Esophagus mucosa (tissue), 1 donor: ENCODE results near the gene ZBTB20. TPM values are rescaled to one million over a fixed set of nuclear protein-coding genes. Genes with fewer than 3 reads are reported as not detected.

Experiments
- ATAC-seq: fragments of 200-7000 bp; cut with Tn5 transposase; one replicate; pipeline ENCODE4 v1.9.1; 2020
- total RNA-seq: library from RNA; stranded (reverse); gene quantifications from one replicate; pipeline ENCODE4 v1.2.4, GENCODE V29; 2023
- donor health status: DM: yes; HTN: yes; CAD: no.

ZBTB20 gene
- total RNA-seq, 1 donor from 2014 or later, result 7.3 TPM

- no peak for ATAC-seq
Measured at GRCh38 chr3:114903213-114903612, 243.9 kb downstream of the ZBTB20 start.

- no peak for ATAC-seq
Measured at GRCh38 chr3:114902691-114903101, 244.4 kb downstream of the ZBTB20 start.

GRCh38 chr3:114900908-114901307 is 246.2 kb downstream of the ZBTB20 start:
- ATAC-seq, result no peak

GRCh38 chr3:114899186-114899931 is 247.7 kb downstream of the ZBTB20 start:
- no peak for ATAC-seq

DNA sequence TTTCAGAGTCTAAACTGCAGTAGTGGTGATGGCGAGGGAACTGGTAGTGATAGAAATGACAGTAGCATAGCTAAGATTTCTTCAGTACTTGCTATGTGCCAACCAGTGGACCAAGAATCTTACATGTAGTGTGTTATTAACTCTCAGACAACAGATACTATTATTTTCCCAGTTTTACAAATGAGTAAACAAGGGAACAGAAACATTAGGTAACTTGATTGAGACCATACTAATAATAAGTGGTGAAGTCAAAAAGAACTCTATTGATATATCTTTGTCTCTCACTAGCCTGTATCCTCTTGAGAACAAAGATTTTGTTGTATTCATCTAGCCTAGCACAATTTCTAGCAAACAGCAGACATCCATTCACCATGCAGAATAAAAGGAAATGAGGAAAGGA is 250.1 kb downstream of the ZBTB20 start:
- no peak for ATAC-seq

- no peak for ATAC-seq
Measured at GRCh38 chr3:114893361-114893760, 253.7 kb downstream of the ZBTB20 start.

DNA sequence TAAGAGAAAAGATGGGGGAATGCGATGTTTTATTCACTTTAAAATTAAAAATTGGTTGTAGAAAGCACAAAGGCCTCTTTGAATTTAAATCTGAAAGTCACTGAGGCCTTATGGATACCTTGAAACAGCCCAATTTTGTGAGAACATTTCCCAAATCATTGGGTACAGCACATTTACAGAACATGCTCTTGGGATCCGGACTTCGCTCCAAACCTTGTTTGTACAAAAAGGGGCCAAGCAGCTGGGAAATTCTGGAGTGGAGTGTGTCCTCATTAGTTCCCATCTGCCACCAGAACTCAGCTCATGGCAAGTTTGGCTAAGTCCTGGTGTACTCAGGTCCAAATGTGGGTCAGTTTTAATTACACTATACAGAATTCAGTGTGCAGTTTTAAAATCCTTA is 254.2 kb downstream of the ZBTB20 start:
- ATAC-seq, result no peak

- no peak for ATAC-seq
Measured at GRCh38 chr3:114892131-114892879, 254.8 kb downstream of the ZBTB20 start.

DNA sequence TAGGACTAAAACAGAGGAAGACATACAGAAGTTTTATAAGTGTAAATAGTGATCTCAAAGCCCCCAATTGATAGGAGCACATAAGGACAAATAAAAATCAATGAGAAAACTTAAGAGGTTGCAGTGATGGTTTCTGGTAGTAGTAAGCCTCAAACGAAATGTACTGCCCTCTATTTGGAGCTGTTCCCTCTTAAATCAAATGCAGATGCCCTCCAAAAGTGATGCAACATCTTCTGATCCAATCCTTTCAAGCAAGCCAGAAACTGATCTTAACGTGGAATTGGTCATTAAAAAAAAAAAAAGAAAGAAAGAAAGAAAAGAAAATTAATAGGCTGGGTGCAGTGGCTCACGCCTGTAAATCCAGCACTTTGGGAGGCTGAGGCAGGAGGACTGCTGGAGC is 259.3 kb downstream of the ZBTB20 start:
- ATAC-seq, result no peak

GRCh38 chr3:114886905-114887304 is 260.2 kb downstream of the ZBTB20 start:
- ATAC-seq, result no peak

GRCh38 chr3:114884213-114884923 is 262.7 kb downstream of the ZBTB20 start:
- ATAC-seq, result no peak

- no peak for ATAC-seq
Measured at GRCh38 chr3:114880078-114880477, 267.0 kb downstream of the ZBTB20 start.

GRCh38 chr3:114879059-114880031 is 267.7 kb downstream of the ZBTB20 start:
- ATAC-seq, result no peak

DNA sequence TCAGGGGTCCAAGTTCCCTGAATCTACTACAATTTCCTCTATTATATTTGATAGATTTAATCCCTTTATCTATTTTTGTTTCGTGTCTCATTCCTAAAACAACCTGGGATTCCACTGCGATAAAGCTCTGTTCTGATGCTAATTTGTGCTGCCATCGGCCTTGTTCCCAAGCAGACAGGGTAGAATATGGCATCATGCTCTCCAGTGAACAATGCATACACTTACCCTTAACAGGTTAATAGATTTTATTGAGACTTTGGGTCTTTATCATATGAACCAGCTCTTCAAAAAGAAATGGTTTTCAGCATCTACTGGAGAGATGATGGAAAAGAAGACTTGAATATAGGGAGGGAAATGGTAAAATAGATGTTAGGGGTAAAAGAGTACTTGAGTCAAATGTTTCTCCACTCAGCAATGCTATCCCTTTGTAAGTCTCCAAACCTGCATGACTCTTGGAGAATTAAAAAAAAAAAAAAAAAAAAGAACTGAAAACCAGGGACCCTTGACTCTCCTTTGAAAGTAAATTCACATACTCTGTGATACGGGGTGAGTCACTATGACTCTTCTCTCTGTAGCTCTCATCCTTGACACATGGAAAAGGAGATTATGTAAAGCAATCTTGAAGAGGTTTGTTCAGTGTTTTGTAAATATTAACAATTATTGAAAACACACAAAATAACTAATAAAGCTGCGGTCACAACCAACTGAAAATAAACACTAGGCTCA is 268.8 kb downstream of the ZBTB20 start:
- no peak for ATAC-seq

DNA sequence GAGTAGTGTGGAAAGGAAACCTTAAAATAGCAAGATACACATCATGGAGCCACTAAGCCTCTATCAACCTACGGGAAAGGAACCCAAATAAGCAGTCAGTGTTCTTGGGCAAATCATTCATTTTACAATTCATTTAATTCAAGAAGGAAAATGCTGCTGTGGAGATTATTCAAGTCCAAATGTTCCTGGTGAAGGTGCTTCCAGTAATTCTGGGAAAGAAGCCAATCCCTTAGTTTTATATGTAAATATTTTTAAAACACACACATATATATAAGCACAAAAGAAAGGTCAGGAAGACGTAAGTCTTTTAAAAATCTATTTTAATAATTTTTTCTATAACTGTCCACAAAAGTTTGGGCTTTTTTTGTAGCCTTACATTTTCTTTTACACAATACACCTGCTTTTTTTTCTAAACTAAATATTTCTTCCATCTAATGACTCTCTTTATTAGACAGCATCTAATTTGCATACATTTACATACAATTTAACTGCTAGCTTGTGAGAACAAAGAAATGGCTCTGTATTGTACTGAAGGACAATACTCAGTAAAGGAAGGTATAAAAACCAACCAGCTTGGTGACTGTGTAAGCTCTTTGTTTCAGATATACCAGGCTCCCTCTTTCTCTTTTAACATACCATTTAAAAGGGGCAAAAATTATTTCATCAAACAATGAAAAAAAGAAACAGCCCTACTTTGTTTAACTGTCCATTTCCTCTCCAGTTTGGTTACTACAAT is 269.5 kb downstream of the ZBTB20 start:
- no peak for ATAC-seq

- no peak for ATAC-seq
Measured at GRCh38 chr3:114874522-114874971, 272.5 kb downstream of the ZBTB20 start.

GRCh38 chr3:114873591-114873990 is 273.5 kb downstream of the ZBTB20 start:
- no peak for ATAC-seq

- ATAC-seq, result no peak
Measured at GRCh38 chr3:114872588-114872987, 274.5 kb downstream of the ZBTB20 start.

DNA sequence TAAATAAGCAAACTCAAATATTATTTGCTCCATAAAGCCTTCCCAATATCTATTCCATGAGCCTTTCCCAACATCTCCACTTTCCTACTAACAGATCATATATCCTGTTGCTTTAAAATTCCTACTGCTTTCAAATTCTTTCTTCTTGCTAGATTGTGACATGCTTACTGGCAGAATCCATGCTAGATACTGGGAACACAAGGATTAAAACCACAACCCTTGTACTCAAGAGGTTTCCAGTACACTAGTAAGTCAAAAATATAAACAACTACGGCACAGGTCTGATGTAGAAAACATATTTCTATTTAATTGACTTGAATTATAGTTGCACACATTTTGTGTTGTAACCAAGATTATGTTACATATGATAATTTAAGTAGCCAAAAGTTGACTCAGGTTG is 275.0 kb downstream of the ZBTB20 start:
- no peak for ATAC-seq

GRCh38 chr3:114867835-114868503 is 279.1 kb downstream of the ZBTB20 start:
- ATAC-seq, result no peak
